ENCODE measurements around the gene CFAP157. TPM values are rescaled to one million over a fixed set of nuclear protein-coding genes. Genes with fewer than 3 reads are reported as not detected.

CFAP157 gene
- total and polyA plus RNA-seq, 2 donors from 2014 or later = 0.41 to 2.9 TPM

- TF ChIP-seq, protein P1, sequence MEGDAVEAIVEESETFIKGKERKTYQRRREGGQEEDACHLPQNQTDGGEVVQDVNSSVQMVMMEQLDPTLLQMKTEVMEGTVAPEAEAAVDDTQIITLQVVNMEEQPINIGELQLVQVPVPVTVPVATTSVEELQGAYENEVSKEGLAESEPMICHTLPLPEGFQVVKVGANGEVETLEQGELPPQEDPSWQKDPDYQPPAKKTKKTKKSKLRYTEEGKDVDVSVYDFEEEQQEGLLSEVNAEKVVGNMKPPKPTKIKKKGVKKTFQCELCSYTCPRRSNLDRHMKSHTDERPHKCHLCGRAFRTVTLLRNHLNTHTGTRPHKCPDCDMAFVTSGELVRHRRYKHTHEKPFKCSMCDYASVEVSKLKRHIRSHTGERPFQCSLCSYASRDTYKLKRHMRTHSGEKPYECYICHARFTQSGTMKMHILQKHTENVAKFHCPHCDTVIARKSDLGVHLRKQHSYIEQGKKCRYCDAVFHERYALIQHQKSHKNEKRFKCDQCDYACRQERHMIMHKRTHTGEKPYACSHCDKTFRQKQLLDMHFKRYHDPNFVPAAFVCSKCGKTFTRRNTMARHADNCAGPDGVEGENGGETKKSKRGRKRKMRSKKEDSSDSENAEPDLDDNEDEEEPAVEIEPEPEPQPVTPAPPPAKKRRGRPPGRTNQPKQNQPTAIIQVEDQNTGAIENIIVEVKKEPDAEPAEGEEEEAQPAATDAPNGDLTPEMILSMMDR (IDR thresholded peaks at IDR 0.05; ENCODE audit: borderline replicate concordance, extremely low read depth, insufficient read depth) = no peak
- H3K27ac ChIP-seq (ENCODE audit: low read depth in 2 of 2, low read length in 2 of 2) = peak overlapping the region in 1 of 2 donors; percentile 95
- peaks cover 0 to 10% (median 7%) of the 10 kb centered on the region in 3 donors for H3K4me1 ChIP-seq (ENCODE audit: control insufficient read depth in 2 of 3, insufficient read depth in 2 of 3, low read depth in 1 of 3, low read length in 3 of 3)
- DNase-seq (peak in 1 of 5 donors; percentile 84), FAIRE-seq (no peak)
- no peaks in the 10 kb centered on the region for H3K36me3 ChIP-seq (ENCODE audit: control insufficient read depth in 2 of 3, insufficient read depth in 3 of 3, low read length in 3 of 3)
- H3K9me3 ChIP-seq (ENCODE audit: control insufficient read depth in 2 of 3, insufficient read depth in 1 of 3, low read length in 3 of 3) = no peaks in the 10 kb centered on the region
- peak overlapping the region; percentile 51 to 80 (median 57) for H3K4me3 ChIP-seq (ENCODE audit: low read length in 3 of 3)
- H3K27me3 ChIP-seq (ENCODE audit: control insufficient read depth, insufficient read depth, low read length) = no peaks in the 10 kb centered on the region
- intact Hi-C loops (cut with DNase I) = no loop called here
- H3K9ac ChIP-seq (ENCODE audit: low read length in 3 of 3) = peak overlapping the region in 2 of 3 donors; percentile 23 to 69
Measured at GRCh38 chr9:127734247-127734746, 27.5 kb downstream of the CFAP157 start.

DNA sequence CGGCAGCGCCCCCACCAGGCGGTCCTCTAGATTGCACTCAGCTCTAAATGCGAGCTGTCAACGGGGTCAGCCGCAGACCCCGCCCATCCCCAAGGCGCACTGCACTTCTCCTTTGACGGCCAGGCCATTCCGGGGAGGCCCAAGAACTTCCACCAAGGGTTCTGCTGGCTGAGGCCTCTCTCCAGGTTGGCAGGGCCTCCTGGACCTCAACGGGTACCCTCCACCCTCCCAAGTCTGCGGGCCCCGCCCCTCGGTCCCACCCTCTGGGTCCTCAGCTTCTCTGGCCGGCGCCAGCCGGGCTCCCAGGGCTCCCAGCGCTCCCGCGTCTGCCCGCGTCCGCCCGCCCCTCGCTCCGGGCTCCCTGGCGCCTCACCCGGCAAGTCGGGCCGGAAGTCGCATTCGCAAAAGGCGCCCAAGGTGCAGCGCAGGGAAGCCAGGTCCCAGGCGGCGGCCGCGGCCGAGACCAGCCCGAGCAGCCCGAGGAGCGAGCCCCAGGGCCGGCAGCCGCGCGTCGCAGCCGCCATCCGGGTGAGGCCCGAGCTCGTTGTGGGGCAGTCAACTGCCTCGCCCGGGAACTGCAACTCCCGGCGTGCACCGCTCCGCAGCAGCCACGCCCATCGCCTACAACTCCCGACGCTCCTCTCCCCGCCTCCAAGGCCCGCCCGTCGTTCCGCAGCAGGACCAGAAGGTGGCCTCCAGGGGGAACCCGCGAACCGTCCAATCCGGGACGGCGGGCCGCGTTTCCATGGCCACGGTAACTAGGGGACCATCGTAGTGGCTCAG lies 28.1 kb downstream of the CFAP157 start, which contains the start of gene TOR2A:
Gene TOR2A (minus strand): TSS at position 548 of the 783 bp plus-strand sequence. CDS start 24 bp downstream, at position 524.
- H3K27ac ChIP-seq (ENCODE audit: low read depth in 2 of 2, low read length in 2 of 2) = peak within 1 kb of the TSS; percentile 83 to 95
- intact Hi-C loops (cut with DNase I) = no loop called here
- H3K4me3 ChIP-seq (ENCODE audit: low read length in 3 of 3) = peak within 1 kb of the TSS; percentile 51 to 80 (median 57)
- no peaks in the 10 kb centered on the region for H3K27me3 ChIP-seq (ENCODE audit: control insufficient read depth, insufficient read depth, low read length)
- peak within 1 kb of the TSS in 2 of 3 donors; percentile 23 to 69 for H3K9ac ChIP-seq (ENCODE audit: low read length in 3 of 3)
- peak; percentile 82 for FAIRE-seq
- TF ChIP-seq, protein P1 (IDR thresholded peaks at IDR 0.05; ENCODE audit: borderline replicate concordance, extremely low read depth, insufficient read depth) = peak; percentile 99
- DNase-seq = peak; percentile 99
- no peaks in the 10 kb centered on the region for H3K36me3 ChIP-seq (ENCODE audit: control insufficient read depth in 2 of 3, insufficient read depth in 3 of 3, low read length in 3 of 3)
- H3K9me3 ChIP-seq (ENCODE audit: control insufficient read depth in 2 of 3, insufficient read depth in 1 of 3, low read length in 3 of 3) = no peaks in the 10 kb centered on the region
- H3K4me1 ChIP-seq (ENCODE audit: control insufficient read depth in 2 of 3, insufficient read depth in 2 of 3, low read depth in 1 of 3, low read length in 3 of 3) = peaks cover 0 to 10% (median 7%) of the 10 kb centered on the region in 3 donors

- FAIRE-seq (no peak), DNase-seq (peak in 1 of 5 donors; percentile 55)
- Histone ChIP-seq H3K4me1 (ENCODE audit: control insufficient read depth in 2 of 3, insufficient read depth in 2 of 3, low read depth in 1 of 3, low read length in 3 of 3) (peaks cover 0 to 10% (median 7%) of the 10 kb centered on the region in 3 donors), H3K36me3 (ENCODE audit: control insufficient read depth in 2 of 3, insufficient read depth in 3 of 3, low read length in 3 of 3) (no peaks in the 10 kb centered on the region), H3K4me3 (ENCODE audit: low read length in 3 of 3) (peak overlapping the region in 1 of 3 donors; percentile 80), H3K9me3 (ENCODE audit: control insufficient read depth in 2 of 3, insufficient read depth in 1 of 3, low read length in 3 of 3) (no peaks in the 10 kb centered on the region), H3K27ac (ENCODE audit: low read depth in 2 of 2, low read length in 2 of 2) (no peak overlapping the region), H3K9ac (ENCODE audit: low read length in 3 of 3) (peak overlapping the region in 1 of 3 donors; percentile 69), H3K27me3 (ENCODE audit: control insufficient read depth, insufficient read depth, low read length) (no peaks in the 10 kb centered on the region)
- intact Hi-C loops (cut with DNase I) = no loop called here
- TF ChIP-seq, protein P1 (IDR thresholded peaks at IDR 0.05; ENCODE audit: borderline replicate concordance, extremely low read depth, insufficient read depth) = no peak
Measured at GRCh38 chr9:127735530-127736185, 28.9 kb downstream of the CFAP157 start.

Measured in kidney (tissue), 14 donors.